ACC112 (cell line): ENCODE measurements around the gene SYT3.
"Not testable (repeated sequence)": the region's sequence is repeated elsewhere in the genome, so short reads cannot be mapped to it uniquely, and the experiment has no call there.

Experiments used
- H2AFZ ChIP-seq: fragments of 200-600 bp; sonication (generic); one replicate; pipeline ENCODE4 v1.6.0; 2017; ENCODE audit warnings: antibody characterized with exemption, low read length; ENCODE audit not compliant: unreplicated experiment
- H3K27ac ChIP-seq: fragments of 200-600 bp; sonication (generic); 2 replicates; pipeline ENCODE4 v1.5.1; 2014; ENCODE audit warnings: low read depth, mild to moderate bottlenecking, antibody characterized with exemption, low read length, moderate library complexity
- H3K27me3 ChIP-seq: fragments of 200-600 bp; sonication (generic); 2 replicates; pipeline ENCODE4 v1.6.1; 2014; ENCODE audit warnings: mild to moderate bottlenecking, antibody characterized with exemption, low read length, moderate library complexity, mixed read lengths; ENCODE audit not compliant: insufficient read depth
- H3K36me3 ChIP-seq: fragments of 200-600 bp; sonication (generic); 2 replicates; pipeline ENCODE4 v1.6.1; 2016; ENCODE audit warnings: mild to moderate bottlenecking, antibody characterized with exemption, low read length, moderate library complexity, mixed read lengths; ENCODE audit not compliant: insufficient read depth
- H3K4me1 ChIP-seq: fragments of 200-600 bp; sonication (generic); one replicate; pipeline ENCODE4 v1.6.1; 2016; ENCODE audit warnings: low read length, mixed read lengths; ENCODE audit not compliant: insufficient read depth, unreplicated experiment, control insufficient read depth
- H3K4me3 ChIP-seq: fragments of 200-600 bp; sonication (generic); 2 replicates; pipeline ENCODE4 v1.5.1; 2014; ENCODE audit warnings: mild to moderate bottlenecking, low read depth, low read length
- H3K79me2 ChIP-seq: fragments of 200-600 bp; sonication (generic); one replicate; pipeline ENCODE4 v1.6.0; 2016; ENCODE audit warnings: low read length; ENCODE audit not compliant: control insufficient read depth, unreplicated experiment, insufficient read depth

SYT3 gene

GRCh38 chr19:50620394-50620906 is 19.2 kb downstream of the SYT3 start:
- H3K4me1 ChIP-seq, H3K36me3 ChIP-seq, H3K27ac ChIP-seq: not testable (repeated sequence)

GRCh38 chr19:50619184-50619583 is 20.5 kb downstream of the SYT3 start:
- not testable (repeated sequence) for H3K27ac ChIP-seq, H3K27me3 ChIP-seq, H3K4me3 ChIP-seq, H3K4me1 ChIP-seq, H3K79me2 ChIP-seq, H2AFZ ChIP-seq, H3K36me3 ChIP-seq

More at GRCh38 chr19:50620394-50620906, 19.2 kb downstream of the SYT3 start:
- H3K4me3 ChIP-seq, H3K79me2 ChIP-seq, H2AFZ ChIP-seq, H3K27me3 ChIP-seq: not testable (repeated sequence)

- H3K27me3 ChIP-seq, H3K36me3 ChIP-seq, H2AFZ ChIP-seq, H3K4me3 ChIP-seq, H3K4me1 ChIP-seq, H3K27ac ChIP-seq, H3K79me2 ChIP-seq: not testable (repeated sequence)
These were observed 21.3 kb downstream of the SYT3 start for GRCh38 chr19:50618379-50618778.

- not testable (repeated sequence) for H3K27me3 ChIP-seq, H3K4me1 ChIP-seq, H3K36me3 ChIP-seq, H3K4me3 ChIP-seq, H3K27ac ChIP-seq, H3K79me2 ChIP-seq, H2AFZ ChIP-seq
These were observed 26.9 kb downstream of the SYT3 start for GRCh38 chr19:50612504-50613404.

- H2AFZ ChIP-seq = no peak overlapping the region
- no peak overlapping the region for H3K4me3 ChIP-seq
- no peaks in the 10 kb centered on the region for H3K79me2 ChIP-seq
- no peaks in the 10 kb centered on the region for H3K4me1 ChIP-seq
- H3K27ac ChIP-seq = no peak overlapping the region
- no peaks in the 10 kb centered on the region for H3K36me3 ChIP-seq
- H3K27me3 ChIP-seq = no peaks in the 10 kb centered on the region
These were observed 31.6 kb downstream of the SYT3 start for GRCh38 chr19:50607874-50608785.

- Histone ChIP-seq H2AFZ (no peak overlapping the region), H3K4me1 (no peaks in the 10 kb centered on the region), H3K36me3 (no peaks in the 10 kb centered on the region), H3K27ac (no peak overlapping the region), H3K79me2 (no peaks in the 10 kb centered on the region), H3K27me3 (no peaks in the 10 kb centered on the region; the same call in 1 of the 2 replicates), H3K4me3 (no peak overlapping the region)
These were observed 32.3 kb downstream of the SYT3 start for GRCh38 chr19:50607388-50607787.

- not testable (repeated sequence) for H3K4me3 ChIP-seq
These were observed 33.4 kb downstream of the SYT3 start for GRCh38 chr19:50606059-50606836.

GRCh38 chr19:50604264-50605073 is 35.2 kb downstream of the SYT3 start:
- H3K36me3 ChIP-seq, H3K79me2 ChIP-seq, H3K27ac ChIP-seq, H3K4me1 ChIP-seq, H3K4me3 ChIP-seq, H2AFZ ChIP-seq: not testable (repeated sequence)
- peaks cover 21% of the 10 kb centered on the region for H3K27me3 ChIP-seq

More at GRCh38 chr19:50606059-50606836, 33.4 kb downstream of the SYT3 start:
- H3K27me3 ChIP-seq, H3K4me1 ChIP-seq, H3K36me3 ChIP-seq, H2AFZ ChIP-seq, H3K27ac ChIP-seq, H3K79me2 ChIP-seq: not testable (repeated sequence)

GRCh38 chr19:50602935-50603334 is 36.7 kb downstream of the SYT3 start:
- Histone ChIP-seq H3K79me2 (no peaks in the 10 kb centered on the region), H3K27ac (no peak overlapping the region), H3K36me3 (no peaks in the 10 kb centered on the region), H3K27me3 (peaks cover 27% of the 10 kb centered on the region), H2AFZ (no peak overlapping the region), H3K4me3 (no peak overlapping the region), H3K4me1 (no peaks in the 10 kb centered on the region)
